HepG2 (cell line): ENCODE data around the gene RPL39. TPM values are rescaled to one million over a fixed set of nuclear protein-coding genes. Genes with fewer than 3 reads are reported as not detected.
A peak's percentile ranks its signal among the peaks of the same experiment; 100 is the strongest.

Source experiments
- ARHGAP35 ChIP-seq: sonication (generic); formaldehyde crosslinking; IDR thresholded peaks from 2 replicates; pipeline ENCODE4 v1.9.0; 2022; ENCODE audit warnings: mild to moderate bottlenecking, inconsistent platforms, moderate library complexity, missing genetic modification reagents, borderline replicate concordance
- CREB1 ChIP-seq, 2 experiments: fragments of 450-650 bp in 1 of 2; IDR thresholded peaks; 2 replicates each; pipeline ENCODE4 v1.6.1; 2016 to 2017; ENCODE audit warnings: control low read depth in 1 of 2, mild to moderate bottlenecking in 1 of 2, missing compliant biosample characterization in 1 of 2, missing genetic modification characterization in 1 of 2
- ERF ChIP-seq: IDR thresholded peaks from 2 replicates; pipeline ENCODE4 v1.6.1; 2018; ENCODE audit warnings: missing biosample characterization, missing genetic modification reagents
- FOXA3 ChIP-seq: IDR thresholded peaks from 2 replicates; pipeline ENCODE4 v1.6.1; 2016; ENCODE audit warnings: missing genetic modification reagents, missing compliant biosample characterization
- FOXP4 ChIP-seq: sonication (generic); formaldehyde crosslinking; IDR thresholded peaks from 2 replicates; pipeline ENCODE4 v1.4.0; 2020; ENCODE audit warnings: missing genetic modification reagents
- GABPA ChIP-seq, 2 experiments: IDR thresholded peaks; 2 replicates each; pipeline ENCODE4 v1.6.1; 2011 to 2016; ENCODE audit warnings: low read depth in 2 of 2, low read length in 1 of 2, missing biosample characterization in 1 of 2, missing genetic modification characterization in 1 of 2
- HNF4G ChIP-seq, 2 experiments: sonication (generic) in 1 of 2; formaldehyde crosslinking in 1 of 2; IDR thresholded peaks; 2 replicates each; pipeline versions ENCODE4 v1.4.0 to v1.6.1; 2011 to 2020; ENCODE audit warnings: borderline replicate concordance in 2 of 2, low read depth in 2 of 2, mild to moderate bottlenecking in 2 of 2, low read length in 1 of 2, missing genetic modification reagents in 1 of 2, moderate library complexity in 1 of 2
- KDM6A ChIP-seq: IDR thresholded peaks from 2 replicates; pipeline ENCODE4 v1.6.1; 2016; ENCODE audit warnings: low read depth
- KLF6 ChIP-seq: IDR thresholded peaks from 2 replicates; pipeline ENCODE4 v1.8.0; 2016; ENCODE audit warnings: missing biosample characterization, missing genetic modification reagents
- LRRFIP1 ChIP-seq: sonication (generic); formaldehyde crosslinking; conservative IDR thresholded peaks from 2 replicates; pipeline ENCODE4 v1.4.0; 2020; ENCODE audit warnings: missing genetic modification reagents
- MTA3 ChIP-seq: sonication (generic); formaldehyde crosslinking; IDR thresholded peaks from 2 replicates; pipeline ENCODE4 v1.4.0; 2020; ENCODE audit warnings: missing genetic modification reagents
- PPARG ChIP-seq: conservative IDR thresholded peaks from 2 replicates; pipeline ENCODE4 v1.6.1; 2016; ENCODE audit warnings: missing biosample characterization, missing genetic modification reagents
- SIX1 ChIP-seq: sonication (generic); formaldehyde crosslinking; IDR thresholded peaks from 2 replicates; pipeline ENCODE4 v1.4.0; 2020; ENCODE audit warnings: missing genetic modification reagents, borderline replicate concordance
- SOX6 ChIP-seq, 2 experiments: fragments of 450-650 bp in 1 of 2; sonication (generic) in 1 of 2; formaldehyde crosslinking in 1 of 2; IDR thresholded peaks; 2 replicates each; pipeline versions ENCODE4 v1.4.0 to v1.6.1; 2017 to 2020; ENCODE audit warnings: antibody characterized with exemption in 1 of 2, mild to moderate bottlenecking in 1 of 2, missing genetic modification reagents in 1 of 2
- SP140L ChIP-seq: sonication (generic); formaldehyde crosslinking; IDR thresholded peaks from 2 replicates; pipeline ENCODE4 v1.4.0; 2020; ENCODE audit warnings: missing genetic modification reagents, borderline replicate concordance
- SPEN ChIP-seq: sonication (generic); formaldehyde crosslinking; IDR thresholded peaks from 2 replicates; pipeline ENCODE4 v1.5.1; 2020; ENCODE audit warnings: low read depth, mild to moderate bottlenecking, missing genetic modification reagents
- TEAD2 ChIP-seq: sonication (generic); formaldehyde crosslinking; IDR thresholded peaks from 2 replicates; pipeline ENCODE4 v1.9.0; 2021; ENCODE audit warnings: missing genetic modification reagents
- WIZ ChIP-seq: sonication (generic); formaldehyde crosslinking; IDR thresholded peaks from 2 replicates; pipeline ENCODE4 v1.5.1; 2020; ENCODE audit warnings: mild to moderate bottlenecking, missing genetic modification reagents
- YEATS2 ChIP-seq: sonication (generic); formaldehyde crosslinking; IDR thresholded peaks from 2 replicates; pipeline ENCODE4 v1.4.0; 2020; ENCODE audit warnings: missing genetic modification reagents, borderline replicate concordance
- ZFP1 ChIP-seq: IDR thresholded peaks from 2 replicates; pipeline ENCODE4 v1.6.1; 2016
- ZKSCAN5 ChIP-seq: sonication (generic); formaldehyde crosslinking; IDR thresholded peaks from 2 replicates; pipeline ENCODE4 v1.5.1; 2020; ENCODE audit warnings: mild to moderate bottlenecking, missing genetic modification reagents
- ZMYM4 ChIP-seq: sonication (generic); formaldehyde crosslinking; IDR thresholded peaks from 2 replicates; pipeline ENCODE4 v1.8.1; 2023; ENCODE audit warnings: mild to moderate bottlenecking, missing genetic modification reagents
- ZNF501 ChIP-seq: sonication (generic); formaldehyde crosslinking; IDR thresholded peaks from 2 replicates; pipeline ENCODE4 v1.5.1; 2020; ENCODE audit warnings: mild to moderate bottlenecking, moderate library complexity, missing genetic modification reagents
- ZNF709 ChIP-seq: sonication (generic); formaldehyde crosslinking; IDR thresholded peaks from 2 replicates; pipeline ENCODE4 v1.5.0; 2020; ENCODE audit warnings: mild to moderate bottlenecking, missing genetic modification reagents
- ZNF776 ChIP-seq: sonication (generic); formaldehyde crosslinking; IDR thresholded peaks from 2 replicates; pipeline ENCODE4 v1.4.0; 2020; ENCODE audit warnings: mild to moderate bottlenecking, missing genetic modification reagents
- ZNF891 ChIP-seq: sonication (generic); formaldehyde crosslinking; IDR thresholded peaks from 2 replicates; pipeline ENCODE4 v1.5.0; 2020; ENCODE audit warnings: mild to moderate bottlenecking, missing genetic modification reagents
- polyA plus RNA-seq, 8 experiments: library from polyadenylated mRNA; depleted of rRNA in 3 of 8; stranded (reverse) in 7 of 8; unstranded in 1 of 8; fragments of >200 nt; fragmentation: Illumina TruSeq in 4 of 8; extraction: Trizol in 4 of 8; gene quantifications; 2 replicates each; pipeline versions ENCODE4 v1.2.1 to v1.2.3, GENCODE V29; 2011 to 2016; ENCODE audit warnings: low read depth in 4 of 8, missing spikeins in 1 of 8, mixed read lengths in 1 of 8; ENCODE audit not compliant: insufficient read depth in 1 of 8
- total RNA-seq, 5 experiments: library from RNA; depleted of rRNA; stranded (reverse); fragments of >200 nt; fragmentation: Illumina TruSeq; extraction: Trizol; gene quantifications; 2 replicates each; pipeline ENCODE4 v1.2.3, GENCODE V29; 2016; ENCODE audit warnings: low read depth in 1 of 5
- TF ChIP-seq, protein P1 (sequence below): sonication (generic); formaldehyde crosslinking; IDR thresholded peaks from 2 replicates; pipeline ENCODE4 v1.4.0; 2020; ENCODE audit warnings: mild to moderate bottlenecking, missing genetic modification reagents

RPL39 gene
- total and polyA plus RNA-seq, 2 of the 13 experiments (the other 11 are each of a cell fraction or from before 2014, with no cell fraction given): 2,312 to 3,547 TPM

DNA sequence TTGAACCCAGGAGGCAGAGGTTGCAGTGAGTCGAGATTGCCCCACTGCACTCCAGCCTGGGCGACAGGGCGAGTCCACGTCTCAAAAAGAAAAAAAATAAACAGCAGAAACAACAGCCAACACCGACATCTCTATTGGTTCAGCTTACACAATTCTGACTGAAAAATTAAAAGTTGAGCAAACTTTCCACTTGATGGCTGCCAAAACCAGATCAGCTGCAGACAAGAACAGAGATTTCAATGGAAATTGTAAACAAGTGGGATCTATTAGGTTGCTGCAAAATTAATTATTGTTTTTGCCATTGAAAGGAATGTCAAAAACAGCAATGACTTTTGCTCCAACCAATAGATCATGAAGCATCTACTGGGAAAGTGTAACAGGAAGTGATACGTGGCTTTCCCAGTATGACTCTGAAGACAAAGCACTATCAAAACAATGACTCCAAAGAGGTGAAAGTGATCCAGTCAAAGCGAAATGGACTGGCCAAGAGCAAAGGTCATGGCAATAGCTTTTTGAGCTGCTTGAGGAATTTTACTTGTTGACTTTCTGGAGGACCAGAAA lies 35.0 kb upstream of the RPL39 start (continued):
- TF ChIP-seq GABPA (IDR thresholded peaks at IDR 0.05; ENCODE audit: low read depth, low read length): no peak
- peak; percentile 62 for TF ChIP-seq GABPA (CRISPR knock-in tag; IDR thresholded peaks at IDR 0.05; ENCODE audit: low read depth)
- no peak for TF ChIP-seq KLF6 (CRISPR knock-in tag)
- TF ChIP-seq SP140L (CRISPR knock-in tag): no peak
- TF ChIP-seq ZNF501 (CRISPR knock-in tag): no peak
- 0 out of 2 replicates have a peak, but pooled peaks have one; percentile 23 for TF ChIP-seq ERF (CRISPR knock-in tag)
- TF ChIP-seq FOXP4: 0 out of 2 replicates have a peak, but pooled peaks have one; percentile 24
- peak; percentile 60; the same call in 1 of the 2 replicates for TF ChIP-seq KDM6A (CRISPR knock-in tag)
- no peak for TF ChIP-seq YEATS2 (CRISPR knock-in tag)
- TF ChIP-seq HNF4G (IDR thresholded peaks at IDR 0.05; ENCODE audit: borderline replicate concordance, low read depth, low read length): 0 out of 2 replicates have a peak, but pooled peaks have one; percentile 37
- no peak for TF ChIP-seq HNF4G (CRISPR knock-in tag; IDR thresholded peaks at IDR 0.05; ENCODE audit: borderline replicate concordance, low read depth)
- TF ChIP-seq ZFP1: no peak
- TF ChIP-seq CREB1 (IDR thresholded peaks at IDR 0.05): peak; percentile 29; the same call in 1 of the 2 replicates
- TF ChIP-seq CREB1 (CRISPR knock-in tag; IDR thresholded peaks at IDR 0.05): peak; percentile 45
- no peak for TF ChIP-seq ZNF891 (CRISPR knock-in tag)
- peak; percentile 43 for TF ChIP-seq FOXA3
- TF ChIP-seq ZMYM4 (CRISPR knock-in tag): no peak
- no peak for TF ChIP-seq MTA3 (CRISPR knock-in tag)
- TF ChIP-seq PPARG (CRISPR knock-in tag): peak; percentile 40; the same call in 1 of the 2 replicates
- no peak for TF ChIP-seq ZNF709 (CRISPR knock-in tag)
- TF ChIP-seq LRRFIP1 (CRISPR knock-in tag): no peak
- TF ChIP-seq, protein P1, sequence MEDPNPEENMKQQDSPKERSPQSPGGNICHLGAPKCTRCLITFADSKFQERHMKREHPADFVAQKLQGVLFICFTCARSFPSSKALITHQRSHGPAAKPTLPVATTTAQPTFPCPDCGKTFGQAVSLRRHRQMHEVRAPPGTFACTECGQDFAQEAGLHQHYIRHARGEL (CRISPR knock-in tag): no peak
- no peak for TF ChIP-seq ARHGAP35 (CRISPR knock-in tag)
- TF ChIP-seq ZKSCAN5 (CRISPR knock-in tag): no peak; the same call in 1 of the 2 replicates
- no peak for TF ChIP-seq TEAD2 (CRISPR knock-in tag)
- TF ChIP-seq ZNF776 (CRISPR knock-in tag): no peak
- no peak for TF ChIP-seq SOX6 (IDR thresholded peaks at IDR 0.05)
- peak; percentile 81 for TF ChIP-seq SOX6 (CRISPR knock-in tag; IDR thresholded peaks at IDR 0.05)
- no peak for TF ChIP-seq SPEN
- TF ChIP-seq SIX1 (CRISPR knock-in tag): no peak
- no peak for TF ChIP-seq WIZ (CRISPR knock-in tag)
